IPS DF 19.7 (cell line): Measurements from ENCODE around the gene GMDS.

Experiments used
- DNase-seq: peaks from one replicate; pipeline ENCODE4 v3.0.0-alpha.2; 2013; ENCODE audit warnings: low read depth, low spot score

Gene GMDS

DNA sequence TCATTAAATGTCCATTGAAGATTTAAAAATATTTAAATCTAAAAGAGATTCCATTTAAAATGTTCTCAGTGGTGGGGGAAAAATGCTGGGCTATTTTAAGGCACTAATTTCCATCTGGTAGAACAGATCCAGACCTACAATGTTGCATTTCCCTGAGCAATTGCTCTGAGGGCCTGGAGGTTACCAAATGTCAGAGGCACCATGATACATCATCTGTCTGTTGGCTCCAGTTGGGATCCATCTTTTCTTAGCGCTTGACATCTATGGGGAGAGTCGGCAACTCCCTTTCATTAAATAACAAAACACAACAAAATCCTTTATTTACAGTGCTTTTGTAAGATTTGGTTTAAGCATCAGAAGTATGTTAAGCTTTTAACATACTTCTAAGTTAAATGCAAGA lies 411.2 kb downstream of the GMDS start:
- no peak for DNase-seq

- no peak for DNase-seq
Observed at GRCh38 chr6:1832844-1833787, 412.3 kb downstream of the GMDS start.

GRCh38 chr6:1832358-1832757 lies 413.0 kb downstream of the GMDS start:
- no peak for DNase-seq

DNA sequence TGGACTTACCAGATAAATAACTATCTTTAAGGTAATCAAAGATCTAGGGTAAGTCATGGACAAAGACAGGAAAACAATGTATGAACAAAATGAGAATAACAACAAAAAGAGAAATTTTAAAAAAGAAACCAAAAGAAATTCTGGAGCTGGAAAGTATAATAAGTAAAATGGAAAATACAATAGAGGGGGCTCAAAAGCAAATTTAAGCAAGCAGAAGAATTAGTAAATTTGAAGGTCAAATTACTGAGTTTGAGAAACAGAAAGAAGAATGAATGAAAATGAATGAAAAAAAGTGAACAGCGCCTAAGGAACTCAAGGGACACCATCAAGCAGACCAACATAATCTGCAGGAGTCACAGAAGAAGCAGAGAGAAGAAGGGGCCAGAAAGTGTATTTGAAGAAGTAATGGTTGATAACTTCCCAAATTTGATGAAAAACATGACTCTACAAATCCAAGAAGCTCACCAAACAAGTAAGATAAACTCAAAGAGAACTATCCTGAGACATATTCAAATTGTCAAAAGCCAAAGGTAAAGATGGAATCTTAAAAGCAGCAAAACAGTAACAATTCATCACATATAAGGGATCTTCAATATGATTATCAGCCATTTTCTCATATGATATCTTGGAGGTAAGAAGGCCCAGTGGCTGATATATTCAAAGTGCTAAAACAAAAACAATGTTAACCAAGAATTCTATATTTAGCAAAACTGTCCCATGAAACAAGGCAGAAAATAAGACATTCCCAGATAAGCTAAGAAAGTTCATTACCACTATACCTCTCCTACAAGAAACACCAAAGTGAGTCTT lies 417.2 kb downstream of the GMDS start:
- no peak for DNase-seq

DNA sequence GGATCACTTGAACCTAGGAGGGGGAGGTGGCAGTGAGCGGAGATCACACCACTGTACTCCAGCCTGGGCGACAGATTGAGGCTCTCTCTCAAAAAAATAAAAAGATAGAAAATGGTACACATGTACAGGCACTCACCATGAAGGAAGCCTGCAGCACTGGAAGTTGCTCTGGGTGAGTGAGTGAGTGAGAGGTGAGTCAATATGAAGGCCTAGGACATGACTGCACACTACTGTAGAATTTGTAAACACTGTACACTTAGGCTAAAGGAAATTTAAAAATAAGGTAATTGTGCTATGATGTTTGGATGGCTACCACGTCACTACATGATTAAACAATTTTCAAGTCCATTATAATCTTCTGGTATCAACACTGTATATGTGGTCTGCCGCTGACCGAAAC lies 419.5 kb downstream of the GMDS start:
- no peak for DNase-seq

GRCh38 chr6:1825277-1825676 lies 420.1 kb downstream of the GMDS start:
- DNase-seq: no peak

- DNase-seq: no peak
Observed at GRCh38 chr6:1821513-1822183, 423.8 kb downstream of the GMDS start.

DNA sequence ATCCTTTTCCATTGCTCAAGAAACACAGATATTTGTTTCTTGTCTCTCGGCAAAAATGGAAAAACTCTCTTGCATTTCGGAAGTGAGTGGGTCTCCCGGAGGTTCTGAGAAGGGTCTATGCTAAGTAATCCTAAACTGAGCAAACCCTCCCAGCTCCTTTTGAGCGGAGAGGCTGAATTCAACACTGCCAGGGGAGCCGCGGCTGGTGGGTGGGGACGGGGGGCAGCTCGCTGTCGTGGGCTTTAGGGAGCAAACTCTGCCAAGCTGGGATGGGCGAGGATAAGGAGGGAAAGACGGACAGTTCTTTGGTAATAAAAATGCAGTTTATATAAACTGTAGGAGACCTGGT lies 424.3 kb downstream of the GMDS start:
- no peak for DNase-seq

- DNase-seq: no peak
Observed at GRCh38 chr6:1820714-1821113, 424.7 kb downstream of the GMDS start.

DNA sequence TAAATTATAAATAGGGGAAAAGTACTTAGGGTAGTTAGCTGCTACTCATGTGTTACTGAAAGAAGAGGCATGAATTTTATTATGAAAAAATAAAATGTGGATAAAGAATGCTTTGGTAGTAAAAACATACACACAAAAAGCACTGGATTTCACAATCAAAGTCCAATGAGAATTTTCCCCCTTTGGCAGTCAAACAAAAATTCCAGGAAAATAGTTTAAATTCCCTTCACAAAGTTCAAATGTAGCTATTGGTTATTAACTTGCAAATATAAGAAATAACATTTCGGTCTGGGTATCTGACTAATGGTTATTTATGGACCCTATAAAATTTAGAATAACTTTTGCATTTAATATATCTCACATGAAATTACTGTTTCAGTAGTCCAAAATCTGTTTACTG lies 425.2 kb downstream of the GMDS start:
- DNase-seq: no peak

GRCh38 chr6:1819007-1819406 lies 426.4 kb downstream of the GMDS start:
- no peak for DNase-seq

DNA sequence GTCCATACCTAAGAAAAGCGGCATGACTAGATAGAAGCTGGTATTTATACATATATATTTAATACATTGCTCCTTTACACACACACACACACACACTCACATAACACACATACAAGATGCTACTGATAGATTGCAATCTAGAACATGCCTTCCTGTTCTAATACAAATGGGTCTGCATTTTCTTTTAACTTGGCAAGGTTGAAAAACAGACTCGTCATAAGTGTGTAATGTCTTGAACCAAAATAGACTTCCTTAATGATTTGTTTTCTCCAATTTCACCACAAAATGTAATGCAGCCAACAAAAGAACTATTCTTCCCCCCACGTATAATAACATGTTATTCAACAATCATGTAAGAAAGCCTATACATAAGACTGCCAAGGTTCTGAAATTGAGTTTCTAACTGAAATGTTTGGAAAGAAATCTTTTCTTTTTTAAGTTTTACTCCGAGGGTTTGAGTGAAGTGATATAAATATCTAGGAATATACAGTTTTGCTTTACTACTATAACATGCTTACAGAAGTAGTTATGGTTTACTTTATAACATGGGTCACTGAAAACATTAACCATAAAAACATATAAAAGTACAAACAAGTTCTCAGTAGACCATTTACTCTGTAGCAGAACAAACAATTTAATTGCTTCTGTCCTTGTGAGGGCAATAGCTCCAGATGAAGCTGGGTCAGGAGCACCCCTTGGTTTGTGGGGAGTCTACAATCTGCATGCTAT lies 428.2 kb downstream of the GMDS start:
- DNase-seq: no peak

DNA sequence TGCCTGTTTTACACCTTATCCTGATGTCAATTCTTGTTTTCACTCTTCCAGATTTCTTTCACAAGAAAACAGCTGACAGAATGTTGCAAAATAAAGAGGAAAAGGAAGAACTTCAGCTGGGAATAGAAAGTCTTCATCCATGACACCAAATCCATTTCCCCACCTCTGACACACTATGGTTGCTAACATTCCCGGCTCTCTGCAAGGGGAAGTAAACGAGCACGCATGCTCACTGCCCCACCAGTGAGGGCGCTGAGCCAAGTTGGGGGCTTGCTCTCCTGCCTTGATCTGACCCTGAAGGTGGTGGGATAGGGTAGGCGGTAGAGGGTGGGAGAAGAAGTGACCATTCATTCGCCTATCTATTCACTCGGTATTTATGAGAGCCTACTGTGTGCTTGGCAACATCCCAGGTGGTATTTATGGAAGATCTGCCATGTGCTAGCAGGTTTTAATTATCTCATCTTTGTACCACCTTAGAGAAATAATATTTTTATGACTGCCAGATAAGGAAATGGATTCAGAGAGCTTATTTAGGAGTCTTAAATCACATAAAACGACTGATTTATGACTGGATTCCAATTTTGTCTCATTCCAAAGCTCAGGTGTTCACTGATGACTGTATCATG lies 429.5 kb downstream of the GMDS start:
- DNase-seq: no peak

- no peak for DNase-seq
Observed at GRCh38 chr6:1814279-1814678, 431.1 kb downstream of the GMDS start.

- no peak for DNase-seq
Observed at GRCh38 chr6:1812487-1812886, 432.9 kb downstream of the GMDS start.

- no peak for DNase-seq
Observed at GRCh38 chr6:1812034-1812433, 433.4 kb downstream of the GMDS start.

DNA sequence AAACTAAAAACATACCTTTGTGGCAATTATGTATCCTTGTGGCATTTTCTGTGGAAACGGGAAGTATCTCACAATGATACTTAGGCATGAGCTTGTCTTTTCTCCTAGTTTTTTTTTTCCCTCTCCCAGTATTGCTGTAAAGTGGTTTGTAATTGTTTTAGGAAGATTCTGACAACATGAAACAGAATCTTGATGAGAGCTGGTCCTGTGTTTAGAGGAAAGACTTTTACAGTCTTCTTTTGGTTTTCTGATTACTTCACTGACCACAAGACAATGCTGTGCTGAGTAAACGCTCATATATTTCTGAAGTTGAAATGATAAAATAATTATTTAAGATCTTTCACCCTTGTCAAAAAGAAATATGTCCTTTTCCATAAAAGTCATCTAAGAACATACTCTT lies 434.5 kb downstream of the GMDS start:
- no peak for DNase-seq

- no peak for DNase-seq
Observed at GRCh38 chr6:1809291-1809988, 436.0 kb downstream of the GMDS start.

GRCh38 chr6:1806935-1807334 lies 438.5 kb downstream of the GMDS start:
- no peak for DNase-seq
